IMR-90 (cell line): Measurements from ENCODE around the gene VSIG10L.

Experiments used
- CTCF ChIP-seq: conservative IDR thresholded peaks from 2 replicates; pipeline ENCODE4 v1.5.1; 2012; ENCODE audit warnings: mild to moderate bottlenecking, low read depth, low read length, improper control_type of control experiment
- MAFK ChIP-seq: IDR thresholded peaks from 2 replicates; pipeline ENCODE4 v1.6.1; 2012; ENCODE audit warnings: low read depth, low read length, improper control_type of control experiment
- MXI1 ChIP-seq: IDR thresholded peaks from 2 replicates; pipeline ENCODE4 v1.6.1; 2012; ENCODE audit warnings: low read depth, mild to moderate bottlenecking, low read length, moderate library complexity, borderline replicate concordance
- POLR2A ChIP-seq: IDR thresholded peaks from 2 replicates; pipeline ENCODE4 v1.6.1; 2012; ENCODE audit warnings: mild to moderate bottlenecking, low read depth, low read length

GRCh38 chr19:51297406-51297805 is 44.5 kb downstream of the VSIG10L start:
- no peak for TF ChIP-seq CTCF
- TF ChIP-seq MXI1 = no peak
- no peak for TF ChIP-seq POLR2A
- TF ChIP-seq MAFK = no peak
